Endothelial cell of umbilical vein (primary cell): ENCODE results near the gene C5. TPM values are rescaled to one million over a fixed set of nuclear protein-coding genes. Genes with fewer than 3 reads are reported as not detected.

ENCODE experiments used
- BruUV-seq: library from RNA; stranded (reverse); fragments of 400-500 nt; replicated peaks from 2 replicates; lab custom pipeline; 2021; lab: Mats Ljungman, UMichigan
- CTCF ChIA-PET: fragments of 300-600, 350-600 bp; sonication (Branson Sonifier 250); formaldehyde crosslinking; loops from one replicate; lab custom pipeline; 2021; ENCODE audit warnings: antibody characterized with exemption, inconsistent platforms; lab: Charles Lee
- POLR2A ChIA-PET: fragments of 300-600, 350-600 bp; sonication (Branson Sonifier 250); formaldehyde crosslinking; loops from one replicate; lab custom pipeline; 2021; ENCODE audit warnings: antibody characterized with exemption, inconsistent platforms; lab: Charles Lee
- DNase-seq: peaks from one replicate; pipeline ENCODE4 v3.0.0-alpha.2; 2011; ENCODE audit warnings: low read depth, low spot score
- FAIRE-seq: peaks from 2 replicates; lab custom pipeline; 2011; peaks lifted over from hg19 to GRCh38; lab: Jason Lieb, UNC
- H2AFZ ChIP-seq: 2 replicates; pipeline ENCODE4 v1.6.0; 2012; ENCODE audit warnings: low read depth, low read length, control low read depth, inconsistent platforms
- H3K27ac ChIP-seq: 2 replicates; pipeline ENCODE4 v1.5.1; 2011; ENCODE audit warnings: low read depth, mild to moderate bottlenecking, control low read depth, low read length, moderate library complexity; ENCODE audit not compliant: insufficient read depth
- H3K27me3 ChIP-seq, 2 experiments: 2 replicates each; pipeline versions ENCODE4 v1.6.0 to v1.6.1; 2011; ENCODE audit warnings: low read length in 2 of 2, mixed read lengths in 1 of 2; ENCODE audit not compliant: control insufficient read depth in 2 of 2, insufficient read depth in 2 of 2
- H3K36me3 ChIP-seq, 2 experiments: 2 replicates in 1 of 2; 3 replicates in 1 of 2; pipeline ENCODE4 v1.5.1; 2011; ENCODE audit warnings: low read length in 2 of 2, mild to moderate bottlenecking in 1 of 2, moderate library complexity in 1 of 2; ENCODE audit not compliant: control insufficient read depth in 2 of 2, insufficient read depth in 2 of 2; ENCODE audit errors: extremely low read depth in 1 of 2
- H3K4me1 ChIP-seq: 3 replicates; pipeline ENCODE4 v1.5.1; 2011; ENCODE audit warnings: mild to moderate bottlenecking, low read length; ENCODE audit not compliant: control insufficient read depth, insufficient read depth; ENCODE audit errors: extremely low read depth
- H3K4me2 ChIP-seq: 2 replicates; pipeline ENCODE4 v1.6.1; 2011; ENCODE audit warnings: low read length, control low read depth, mixed read lengths; ENCODE audit not compliant: insufficient read depth
- H3K4me3 ChIP-seq, 3 experiments: fragments of 200-600 bp in 1 of 3; sonication (generic), shearing (Covaris generic) in 1 of 3; replicated peaks in 1 of 3; 2 replicates each; pipeline ENCODE4 v1.5.1; 2011 to 2016; ENCODE audit warnings: control low read depth in 3 of 3, low read length in 3 of 3, mild to moderate bottlenecking in 2 of 3, inconsistent platforms in 1 of 3, low read depth in 1 of 3, moderate library complexity in 1 of 3; ENCODE audit not compliant: insufficient read depth in 1 of 3
- H3K79me2 ChIP-seq: 2 replicates; pipeline ENCODE4 v1.6.0; 2012; ENCODE audit warnings: low read length, inconsistent platforms; ENCODE audit not compliant: control insufficient read depth, insufficient read depth
- H3K9ac ChIP-seq: replicated peaks from 2 replicates; pipeline ENCODE3; 2011; ENCODE audit warnings: low read length, control low read depth; ENCODE audit not compliant: insufficient read depth; ENCODE audit errors: extremely low read depth
- H3K9me1 ChIP-seq: replicated peaks from 3 replicates; pipeline ENCODE4 v1.6.0; 2011; ENCODE audit warnings: mild to moderate bottlenecking, low read length; ENCODE audit not compliant: control insufficient read depth, insufficient read depth; ENCODE audit errors: extremely low read depth
- H3K9me3 ChIP-seq: replicated peaks from 2 replicates; pipeline ENCODE4 v1.5.1; 2012; ENCODE audit warnings: low read length, inconsistent platforms; ENCODE audit not compliant: control insufficient read depth, insufficient read depth
- H4K20me1 ChIP-seq: replicated peaks from 2 replicates; pipeline ENCODE3; 2011; ENCODE audit warnings: mild to moderate bottlenecking, low read length; ENCODE audit not compliant: control insufficient read depth, insufficient read depth; ENCODE audit errors: extremely low read depth
- CTCF ChIP-seq, 2 donors: IDR thresholded peaks; 1 replicate in 1 of 2; 2 replicates in 1 of 2; pipeline ENCODE4 v1.5.1; 2011; ENCODE audit warnings: low read length in 2 of 2, mild to moderate bottlenecking in 2 of 2, moderate library complexity in 2 of 2, control low read depth in 1 of 2, inconsistent platforms in 1 of 2, low read depth in 1 of 2; ENCODE audit not compliant: insufficient read depth in 1 of 2; ENCODE audit errors: extremely low read depth in 1 of 2
- EZH2 ChIP-seq: IDR thresholded peaks from 2 replicates; pipeline ENCODE4 v1.6.1; 2012; ENCODE audit warnings: borderline replicate concordance, low read depth, mild to moderate bottlenecking, moderate library complexity, low read length, inconsistent platforms; ENCODE audit not compliant: severe bottlenecking
- FOS ChIP-seq: IDR thresholded peaks from 2 replicates; pipeline ENCODE4 v1.6.1; 2011; ENCODE audit warnings: mild to moderate bottlenecking, low read length, moderate library complexity, borderline replicate concordance; ENCODE audit not compliant: insufficient read depth
- GATA2 ChIP-seq: IDR thresholded peaks from 2 replicates; pipeline ENCODE4 v1.7.0; 2011; ENCODE audit warnings: low read depth, mild to moderate bottlenecking, moderate library complexity, mixed read lengths, low read length; ENCODE audit not compliant: insufficient read length, insufficient read depth
- JUN ChIP-seq: IDR thresholded peaks from 2 replicates; pipeline ENCODE4 v1.6.1; 2011; ENCODE audit warnings: borderline replicate concordance, low read depth; ENCODE audit not compliant: insufficient read length, insufficient read depth
- MAX ChIP-seq: IDR thresholded peaks from 2 replicates; pipeline ENCODE4 v1.6.1; 2011; ENCODE audit not compliant: insufficient read depth, insufficient read length
- MYC ChIP-seq: IDR thresholded peaks from one replicate; pipeline ENCODE4 v1.6.1; 2011; ENCODE audit warnings: mild to moderate bottlenecking, low read depth, low read length
- POLR2A ChIP-seq: IDR thresholded peaks from 2 replicates; pipeline ENCODE4 v1.6.1; 2012; ENCODE audit warnings: low read depth, mild to moderate bottlenecking, control low read depth, low read length
- POLR2AphosphoS5 ChIP-seq: IDR thresholded peaks from 2 replicates; pipeline ENCODE4 v1.6.1; 2012; ENCODE audit warnings: low read depth, mild to moderate bottlenecking, control low read depth, low read length, moderate library complexity; ENCODE audit not compliant: insufficient read depth
- dilution Hi-C: fragments of 300-500 bp; cut with MboI; formaldehyde crosslinking; loops from one replicate; pipeline ENCODE4 v1.15.0; 2019; ENCODE audit warnings: low sequenced_read_pairs; ENCODE audit not compliant: extremely low pct_ligation_motif_present
- intact Hi-C: fragments of 100-400 bp; cut with micrococcal nuclease; formaldehyde crosslinking; loops from one replicate; pipeline ENCODE4 v1.10.0; 2022
- polyA plus RNA-seq, 4 experiments: library from polyadenylated mRNA; depleted of rRNA in 3 of 4; stranded (reverse) in 3 of 4; unstranded in 1 of 4; fragments of >200 nt; gene quantifications; 2 replicates each; pipeline versions ENCODE4 v1.2.1 to v1.2.3, GENCODE V29; 2011 to 2012; ENCODE audit warnings: missing spikeins in 1 of 4
- total RNA-seq: library from RNA; stranded (reverse); gene quantifications from 2 replicates; pipeline ENCODE4 v1.2.3, GENCODE V29; 2021

C5 gene
- total and polyA plus RNA-seq, 2 donors (not counting 3 experiments of a cell fraction or from before 2014, with no cell fraction given): 0.79 to 1.6 TPM

DNA sequence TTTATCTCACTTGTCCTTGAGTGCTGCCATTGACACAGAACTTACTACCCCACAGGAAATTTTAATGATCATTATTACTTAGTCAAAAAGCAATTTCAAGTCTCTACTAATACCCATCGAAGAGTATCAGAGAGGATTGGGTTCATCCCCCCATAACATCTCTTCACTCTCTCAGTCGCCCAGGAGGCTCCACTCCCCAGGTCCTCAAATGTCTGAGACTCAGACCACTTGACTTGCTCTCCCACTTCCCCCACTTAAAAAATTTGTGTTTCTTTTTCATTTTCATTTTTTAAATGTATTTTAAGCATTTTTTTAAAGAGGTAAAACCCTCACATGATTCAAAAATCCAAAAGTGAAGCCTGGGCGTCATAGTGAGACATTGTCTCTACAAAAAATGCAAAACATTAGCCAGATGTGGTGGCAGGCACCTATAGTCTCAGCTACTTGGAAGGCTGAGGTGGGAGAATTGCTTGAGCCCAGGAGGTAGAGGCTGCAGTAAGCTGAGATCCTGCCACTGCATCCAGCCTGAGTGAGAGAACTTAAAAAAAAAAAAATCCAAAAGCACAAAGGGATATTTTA is 66.7 kb downstream of the C5 start:
- FAIRE-seq: no peak
- no peaks in the 10 kb centered on the region for H3K9me3 ChIP-seq
- peaks cover 6% of the 10 kb centered on the region for H3K4me1 ChIP-seq
- CTCF ChIA-PET: interaction anchor here (1.2 to 10.0 kb wide), 4 partner anchors 15 to 227 kb away, joined by 3 to 305 read pairs (median 32); no protein-coding TSS in a partner anchor
- H3K79me2 ChIP-seq: no peaks in the 10 kb centered on the region
- no peaks in the 10 kb centered on the region for H3K9me1 ChIP-seq
- H3K4me2 ChIP-seq: no peak overlapping the region
- BruUV-seq: no TSS peak
- intact Hi-C loops: loop anchor here (5.0 to 10.0 kb wide), 2 partner anchors 106 to 181 kb away; partner anchors contain the start of gene PHF19
- H3K27ac ChIP-seq: no peak overlapping the region
- no peak overlapping the region for H3K4me3 ChIP-seq
- no peak overlapping the region for H2AFZ ChIP-seq
- DNase-seq: no peak
- H3K9ac ChIP-seq: no peak overlapping the region
- POLR2A ChIA-PET: no interaction called here
- H4K20me1 ChIP-seq: no peaks in the 10 kb centered on the region
- TF ChIP-seq FOS: no peak
- no peak for TF ChIP-seq JUN
- TF ChIP-seq MAX: no peak
- TF ChIP-seq POLR2AphosphoS5: no peak
- H3K27me3 ChIP-seq: no peaks in the 10 kb centered on the region
- no peaks in the 10 kb centered on the region for H3K36me3 ChIP-seq
- dilution Hi-C loops: no loop called here

DNA sequence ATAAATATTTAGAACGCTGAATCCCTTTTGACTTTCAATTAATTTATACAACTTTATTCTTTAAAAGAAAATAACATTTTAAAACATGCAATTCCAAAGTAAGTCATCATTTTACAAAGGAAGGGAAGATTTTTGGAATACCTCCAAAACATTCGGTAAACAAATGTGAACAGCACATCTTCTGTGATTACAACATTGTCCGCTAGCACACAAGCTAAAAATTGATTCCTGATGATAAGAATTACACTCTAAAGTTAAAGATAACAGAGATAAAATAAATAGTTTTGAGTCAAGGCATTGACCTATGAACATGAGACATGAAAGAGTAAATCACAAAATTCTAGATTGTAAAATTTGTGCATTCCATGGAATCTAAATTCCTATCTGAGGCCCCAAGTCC is 67.2 kb downstream of the C5 start:
- Histone ChIP-seq H3K9ac (no peak overlapping the region), H2AFZ (no peak overlapping the region), H3K4me2 (no peak overlapping the region), H3K36me3 (no peaks in the 10 kb centered on the region), H3K79me2 (no peaks in the 10 kb centered on the region), H3K9me1 (no peaks in the 10 kb centered on the region), H3K27me3 (no peaks in the 10 kb centered on the region), H3K27ac (no peak overlapping the region), H4K20me1 (no peaks in the 10 kb centered on the region), H3K4me1 (peaks cover 6% of the 10 kb centered on the region), H3K9me3 (no peaks in the 10 kb centered on the region), H3K4me3 (no peak overlapping the region)
- DNase-seq: no peak
- intact Hi-C loops: loop anchor here (5.0 to 10.0 kb wide), 2 partner anchors 106 to 182 kb away; partner anchors contain the start of gene PHF19
- FAIRE-seq: no peak
- no TSS peak for BruUV-seq
- ChIA-PET POLR2A (no interaction called here), CTCF (interaction anchor here (1.5 to 10.0 kb wide), 6 partner anchors 15 to 227 kb away, joined by 3 to 305 read pairs (median 30); no protein-coding TSS in a partner anchor)
- TF ChIP-seq MYC: no peak
- no peak for TF ChIP-seq POLR2A
- no peak for TF ChIP-seq POLR2AphosphoS5
- no peak for TF ChIP-seq MAX
- TF ChIP-seq GATA2: no peak
- no peak for TF ChIP-seq JUN
- no peak for TF ChIP-seq EZH2
- TF ChIP-seq CTCF (IDR thresholded peaks at IDR 0.05; ENCODE audit: extremely low read depth in 1 of 2, insufficient read depth in 1 of 2, low read depth in 1 of 2, low read length in 2 of 2): no peak
- dilution Hi-C loops: no loop called here
